Neutrophil (primary cell): ENCODE measurements around the gene KRT75.

Experiments used
- H3K27ac ChIP-seq: fragments of 200-600 bp; sonication (generic); 2 replicates; pipeline ENCODE4 v1.5.1; 2016; ENCODE audit warnings: mild to moderate bottlenecking, moderate library complexity
- H3K27me3 ChIP-seq: fragments of 200-600 bp; sonication (generic); 2 replicates; pipeline ENCODE4 v1.6.0; 2016; ENCODE audit warnings: mild to moderate bottlenecking
- H3K36me3 ChIP-seq: fragments of 200-600 bp; sonication (generic); 2 replicates; pipeline ENCODE4 v1.5.1; 2017
- H3K4me1 ChIP-seq, 2 experiments: fragments of 200-600 bp in 1 of 2; sonication (generic) in 1 of 2; 1 replicate in 1 of 2; 2 replicates in 1 of 2; pipeline versions ENCODE4 v1.5.1 to v1.6.1; 2013 to 2016; ENCODE audit warnings: low read depth in 1 of 2, low read length in 1 of 2, mild to moderate bottlenecking in 1 of 2, moderate library complexity in 1 of 2; ENCODE audit not compliant: control insufficient read depth in 1 of 2, insufficient read depth in 1 of 2
- H3K4me3 ChIP-seq, 2 experiments: fragments of 200-600 bp in 1 of 2; sonication (generic) in 1 of 2; 1 replicate in 1 of 2; 2 replicates in 1 of 2; pipeline ENCODE4 v1.5.1; 2013 to 2016; ENCODE audit warnings: low read depth in 1 of 2, low read length in 1 of 2, mild to moderate bottlenecking in 1 of 2, moderate library complexity in 1 of 2
- H3K9me3 ChIP-seq: fragments of 200-600 bp; sonication (generic); 2 replicates; pipeline ENCODE4 v1.5.1; 2016
- TF ChIP-seq, protein P1 (sequence below): fragments of 200-600 bp; sonication (generic); IDR thresholded peaks from 2 replicates; pipeline ENCODE4 v1.5.1; 2016; ENCODE audit warnings: antibody characterized with exemption

The KRT75 gene

DNA sequence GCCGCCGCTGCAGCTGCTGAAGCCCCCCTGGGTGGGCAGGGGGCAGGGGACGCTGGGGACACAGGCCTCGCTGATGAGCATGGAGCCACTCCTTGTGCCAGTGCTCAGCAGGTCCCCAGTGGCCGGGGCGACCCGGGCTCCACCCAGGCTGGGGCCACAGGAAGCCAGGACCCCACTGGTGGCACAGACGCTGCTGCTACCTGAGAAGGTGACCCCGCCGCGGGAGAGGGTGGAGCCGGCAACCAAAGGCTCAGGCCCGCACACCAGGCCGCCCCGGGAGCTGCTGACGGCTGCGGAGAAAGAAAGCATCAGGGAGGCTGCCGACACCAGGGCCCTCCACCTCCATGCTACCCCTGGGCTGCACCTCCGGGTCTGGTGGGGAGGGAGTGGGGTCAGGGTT, 56.1 kb downstream of the KRT75 start:
- H3K36me3 ChIP-seq, result no peaks in the 10 kb centered on the region
- H3K27me3 ChIP-seq, result peaks cover 16% of the 10 kb centered on the region
- no peaks in the 10 kb centered on the region for H3K9me3 ChIP-seq
- H3K27ac ChIP-seq, result no peak overlapping the region
- no peak overlapping the region for H3K4me3 ChIP-seq
- TF ChIP-seq, protein P1, sequence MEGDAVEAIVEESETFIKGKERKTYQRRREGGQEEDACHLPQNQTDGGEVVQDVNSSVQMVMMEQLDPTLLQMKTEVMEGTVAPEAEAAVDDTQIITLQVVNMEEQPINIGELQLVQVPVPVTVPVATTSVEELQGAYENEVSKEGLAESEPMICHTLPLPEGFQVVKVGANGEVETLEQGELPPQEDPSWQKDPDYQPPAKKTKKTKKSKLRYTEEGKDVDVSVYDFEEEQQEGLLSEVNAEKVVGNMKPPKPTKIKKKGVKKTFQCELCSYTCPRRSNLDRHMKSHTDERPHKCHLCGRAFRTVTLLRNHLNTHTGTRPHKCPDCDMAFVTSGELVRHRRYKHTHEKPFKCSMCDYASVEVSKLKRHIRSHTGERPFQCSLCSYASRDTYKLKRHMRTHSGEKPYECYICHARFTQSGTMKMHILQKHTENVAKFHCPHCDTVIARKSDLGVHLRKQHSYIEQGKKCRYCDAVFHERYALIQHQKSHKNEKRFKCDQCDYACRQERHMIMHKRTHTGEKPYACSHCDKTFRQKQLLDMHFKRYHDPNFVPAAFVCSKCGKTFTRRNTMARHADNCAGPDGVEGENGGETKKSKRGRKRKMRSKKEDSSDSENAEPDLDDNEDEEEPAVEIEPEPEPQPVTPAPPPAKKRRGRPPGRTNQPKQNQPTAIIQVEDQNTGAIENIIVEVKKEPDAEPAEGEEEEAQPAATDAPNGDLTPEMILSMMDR, result no peak
- no peaks in the 10 kb centered on the region for H3K4me1 ChIP-seq

DNA sequence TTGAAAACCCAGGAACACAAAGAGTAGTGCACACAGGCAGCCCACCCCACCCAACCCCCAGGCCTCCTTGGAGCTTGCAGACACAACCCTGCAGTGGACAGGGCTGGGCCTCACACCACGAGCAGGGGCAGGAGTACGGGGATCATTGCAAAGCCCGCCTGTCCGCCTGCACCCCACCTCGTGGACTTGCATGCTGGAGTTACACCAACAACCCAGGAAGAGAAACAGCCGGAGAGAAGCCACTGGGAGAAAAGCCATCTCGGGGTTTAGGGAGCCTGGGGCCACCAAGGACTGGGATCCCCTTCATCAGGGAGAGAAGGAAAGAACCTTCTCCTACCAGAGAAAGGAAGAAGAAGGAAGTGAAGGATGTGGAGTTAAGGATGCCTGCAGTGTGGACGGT, 56.9 kb downstream of the KRT75 start:
- Histone ChIP-seq H3K27ac (no peak overlapping the region), H3K4me1 (no peaks in the 10 kb centered on the region), H3K36me3 (no peaks in the 10 kb centered on the region), H3K9me3 (no peaks in the 10 kb centered on the region), H3K27me3 (peaks cover 8% of the 10 kb centered on the region), H3K4me3 (no peak overlapping the region)
- TF ChIP-seq, protein P1, result no peak
